Stimulated activated CD8-positive, alpha-beta memory T cell treated with anti-CD3 and anti-CD28 coated beads, Interleukin-4, amount 100 ng/mL, for 4 hours (primary cell): Measurements from ENCODE around the gene TUBGCP6.

Experiments
- DNase-seq, 2 donors: peaks; one replicate each; pipeline ENCODE4 v3.0.0-alpha.2; 2020; ENCODE audit warnings: low read depth in 2 of 2, low spot score in 1 of 2

The TUBGCP6 gene

DNA sequence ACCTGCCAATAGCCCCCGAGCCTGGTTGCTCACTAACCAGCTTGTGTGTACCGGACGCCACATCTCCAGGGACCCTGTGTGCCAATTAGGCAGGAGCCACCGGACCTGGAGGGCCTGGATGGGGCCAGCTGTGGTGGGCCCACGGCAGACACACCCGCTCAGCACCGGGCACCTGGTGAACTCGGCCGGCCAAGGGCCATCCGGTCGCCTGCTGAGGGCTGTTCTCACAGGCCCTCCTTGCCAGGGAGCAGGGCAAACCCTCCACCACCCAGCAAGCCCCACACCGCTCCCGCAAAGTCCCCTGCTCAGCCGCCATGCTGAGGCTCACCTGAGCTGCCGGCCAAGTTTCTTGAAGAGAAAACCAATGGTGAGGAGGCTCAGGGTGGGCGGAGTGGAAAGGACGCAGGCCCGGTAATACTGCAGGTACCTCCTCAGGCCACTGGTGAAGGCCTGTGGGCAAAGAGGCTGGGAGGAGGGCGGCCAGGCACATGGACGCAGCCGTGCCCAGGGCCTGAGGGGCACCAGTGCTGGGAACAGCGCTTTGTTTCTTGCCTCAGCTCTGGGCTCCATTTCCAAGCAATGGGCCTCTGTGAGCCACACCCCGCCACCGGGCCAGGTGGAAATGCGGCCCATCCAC is 17.1 kb downstream of the TUBGCP6 start:
- DNase-seq = no peak

DNA sequence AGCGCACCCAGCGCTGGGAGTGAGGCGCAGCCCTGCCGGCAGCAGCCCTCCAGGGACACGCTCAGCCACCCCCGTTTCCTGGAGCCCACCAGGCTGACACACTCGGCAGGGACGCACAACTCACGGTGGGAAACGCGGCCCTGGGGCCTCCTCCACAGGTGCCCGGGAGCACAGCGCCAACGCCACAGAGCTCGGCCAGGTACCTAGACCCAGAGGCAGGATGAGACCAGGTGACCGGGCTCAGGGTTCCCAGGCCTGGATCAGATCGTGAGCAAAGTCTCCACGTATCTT is 18.0 kb downstream of the TUBGCP6 start:
- no peak for DNase-seq

DNA sequence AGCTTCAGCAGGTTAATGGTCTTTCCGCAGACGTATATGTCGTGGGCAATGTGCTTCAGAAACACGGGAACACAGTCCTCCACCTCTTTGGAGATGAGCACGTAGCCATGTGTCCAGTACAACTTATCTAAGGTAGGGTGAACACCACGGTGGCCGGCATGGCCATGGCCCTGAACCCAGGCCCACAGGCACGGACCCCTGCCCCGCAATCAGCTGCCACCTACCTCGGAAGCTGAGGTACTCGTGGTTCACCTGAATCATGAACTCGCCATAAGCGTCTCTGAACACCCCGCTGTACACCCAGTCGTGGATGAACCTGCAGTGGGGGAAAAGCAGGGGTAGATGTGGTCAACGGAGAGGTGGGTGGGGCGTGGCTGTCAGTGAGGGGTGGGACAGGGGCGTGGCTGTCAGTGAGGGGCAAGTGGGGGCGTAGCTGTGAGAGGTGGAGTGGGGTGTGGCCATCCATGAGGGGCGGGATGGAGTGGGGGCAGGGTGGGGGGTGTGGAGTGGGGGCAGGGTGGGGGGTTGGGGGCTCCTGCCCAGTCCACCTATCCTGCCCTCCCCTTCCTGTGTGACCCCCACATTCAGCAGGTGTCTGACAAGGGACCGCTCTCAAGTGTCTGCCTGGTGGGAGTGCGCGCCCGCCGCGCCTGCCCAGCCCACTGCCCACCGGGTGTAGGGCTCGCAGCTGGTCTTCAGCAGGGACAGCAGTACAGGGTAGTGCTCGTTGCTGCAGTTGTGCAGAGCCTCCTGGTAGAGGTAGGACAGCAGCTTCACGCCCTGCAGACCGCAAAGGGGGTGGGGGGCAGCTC is 18.6 kb downstream of the TUBGCP6 start:
- no peak for DNase-seq

DNA sequence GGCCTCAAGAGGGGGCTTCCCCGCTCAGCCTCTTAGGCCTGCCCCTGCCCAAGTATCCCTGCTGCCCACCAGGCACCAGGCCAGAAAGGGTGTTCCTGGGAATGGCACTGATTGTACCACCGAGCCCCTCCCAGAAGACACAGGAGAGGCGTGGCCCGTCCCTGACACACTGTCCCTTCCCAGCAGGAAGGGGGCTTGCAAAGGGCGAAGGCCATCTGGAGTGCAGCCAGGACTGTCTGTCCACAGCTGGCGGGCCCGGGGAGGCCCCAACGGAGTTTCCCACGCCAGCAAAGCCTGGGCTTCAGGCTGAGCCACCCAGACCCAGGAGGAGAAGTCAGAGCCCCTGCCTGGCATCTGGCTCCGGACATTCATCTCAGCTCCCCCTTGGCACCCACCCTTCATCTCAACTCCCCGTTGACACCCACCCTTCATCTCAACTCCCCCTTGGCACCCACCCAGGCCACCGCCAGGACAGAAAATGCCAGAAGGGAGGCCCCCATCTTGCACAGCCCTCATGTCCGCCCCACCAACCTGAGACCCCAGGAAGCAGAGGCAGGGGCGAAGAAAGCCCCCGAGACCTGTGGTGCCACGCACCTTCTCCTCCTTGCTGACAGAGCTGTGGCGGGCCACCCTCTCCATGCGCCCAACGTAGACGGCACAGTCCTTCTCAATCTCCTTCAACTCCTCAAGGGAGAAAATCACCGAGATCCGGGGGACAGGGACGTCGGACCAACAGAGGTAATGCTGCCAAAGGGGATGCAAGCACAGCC is 19.4 kb downstream of the TUBGCP6 start:
- DNase-seq = no peak

DNA sequence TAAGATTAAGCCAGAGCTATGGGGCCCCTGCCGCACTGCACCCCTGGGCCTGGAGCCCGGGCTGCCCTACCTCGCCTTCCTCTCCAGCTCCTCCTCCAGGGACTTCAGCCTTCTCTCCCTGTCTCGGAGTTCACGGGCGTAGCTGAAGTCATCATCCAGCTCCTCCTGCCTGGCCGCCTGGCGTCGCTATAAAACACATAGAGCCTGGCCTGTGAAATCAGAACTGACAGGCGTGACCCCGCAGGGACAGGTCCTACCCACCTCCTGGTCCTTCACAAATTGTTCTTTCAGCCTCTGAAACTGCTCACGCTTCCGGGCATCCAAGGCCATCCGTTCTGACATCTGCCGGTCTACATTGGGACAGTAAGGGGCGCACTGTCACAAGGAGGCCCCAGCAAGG is 20.8 kb downstream of the TUBGCP6 start:
- no peak for DNase-seq

DNA sequence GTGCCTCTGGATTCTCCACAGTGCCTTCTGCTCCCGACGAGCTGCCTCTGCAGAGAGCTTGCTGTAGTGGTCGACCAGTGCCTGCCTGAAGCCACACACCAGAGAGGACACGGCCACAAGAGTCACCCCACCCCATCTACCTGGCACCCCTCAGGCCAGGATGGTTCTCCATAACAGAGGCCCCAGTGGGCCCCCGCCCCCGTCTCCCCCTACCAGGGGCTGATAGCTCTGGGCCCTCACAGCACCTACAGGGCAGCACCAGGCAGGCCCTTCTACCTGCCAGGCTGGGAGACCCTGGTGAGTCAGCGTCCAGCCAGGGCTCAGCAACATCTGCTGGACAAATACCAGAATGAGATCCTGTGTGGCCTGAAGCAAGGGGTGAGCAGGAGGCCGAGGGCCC is 22.3 kb downstream of the TUBGCP6 start:
- no peak for DNase-seq

DNA sequence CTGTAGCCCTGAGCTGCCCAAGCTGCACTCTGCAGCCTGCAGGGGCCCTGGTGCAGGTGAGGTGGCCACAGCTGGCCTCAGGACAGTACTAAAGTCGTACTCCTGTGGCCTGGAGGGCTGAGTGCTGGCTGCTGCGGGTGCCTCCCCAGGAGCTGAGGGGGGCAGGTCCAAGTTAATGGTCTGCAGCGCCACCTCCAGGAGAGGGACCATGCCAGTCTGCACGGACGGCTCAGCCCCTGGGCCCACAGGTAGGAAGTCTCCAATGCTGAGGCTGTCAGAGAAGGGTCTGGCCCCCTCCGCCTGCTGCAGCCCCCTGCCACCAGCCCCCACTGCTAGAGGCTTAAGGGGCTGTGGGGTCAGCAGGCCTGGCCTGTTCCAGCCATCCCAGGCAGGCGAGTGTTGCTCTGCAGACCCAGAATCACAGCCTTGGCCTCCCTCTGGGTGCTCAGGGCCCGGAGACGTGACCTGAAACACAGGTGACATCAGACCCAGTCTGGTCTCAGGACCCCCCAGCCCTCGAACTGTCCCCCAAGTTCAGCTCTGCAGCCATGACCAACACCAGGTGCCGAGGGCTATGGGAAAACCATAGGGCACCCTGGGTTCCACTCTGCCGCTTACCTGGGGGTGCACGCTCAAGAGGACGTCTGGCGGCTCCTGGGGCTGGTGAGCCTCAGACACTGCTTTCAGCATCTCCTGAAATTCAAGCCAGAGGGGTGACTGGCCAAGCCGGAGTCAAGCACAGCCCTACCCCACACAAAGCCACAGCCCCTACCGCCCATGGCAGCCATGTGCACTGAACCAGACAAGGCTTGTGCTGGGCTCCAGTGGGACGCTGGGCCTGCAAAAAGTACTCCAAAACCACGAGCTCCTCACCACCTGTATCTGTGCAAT is 23.2 kb downstream of the TUBGCP6 start:
- no peak for DNase-seq

DNA sequence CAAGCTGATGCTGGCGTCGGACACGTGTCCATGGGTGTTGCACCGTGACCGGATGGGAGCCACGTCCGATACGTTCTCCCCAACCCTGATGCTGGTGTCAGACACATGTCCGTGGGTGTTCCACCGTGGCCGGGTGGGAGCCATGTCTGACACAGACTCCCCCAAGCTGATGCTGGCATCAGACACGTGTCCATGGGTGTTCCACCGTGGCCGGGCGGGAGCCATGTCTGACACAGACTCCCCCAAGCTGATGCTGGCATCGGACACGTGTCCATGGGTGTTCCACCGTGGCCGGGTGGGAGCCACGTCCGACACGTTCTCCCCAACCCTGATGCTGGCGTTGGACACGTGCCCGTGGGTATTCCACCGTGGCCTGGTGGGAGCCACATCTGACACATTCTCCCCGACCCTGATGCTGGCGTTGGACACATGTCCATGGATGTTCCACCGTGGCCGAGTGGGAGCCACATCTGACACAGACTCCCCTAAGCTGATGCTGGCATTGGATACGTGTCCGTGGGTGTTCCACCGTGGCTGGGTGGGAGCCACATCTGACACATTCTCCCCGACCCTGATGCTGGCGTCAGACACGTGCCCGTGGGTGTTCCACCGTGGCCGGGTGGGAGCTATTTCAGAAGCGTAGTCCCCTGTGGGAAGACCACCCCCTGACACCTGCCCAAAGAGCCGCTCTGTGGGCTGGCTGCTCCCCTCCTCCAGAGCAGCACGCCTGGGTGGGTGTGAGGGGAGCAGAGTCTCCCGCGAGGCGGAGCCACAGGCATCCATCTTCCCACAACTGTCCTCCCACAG is 24.0 kb downstream of the TUBGCP6 start:
- DNase-seq = no peak

DNA sequence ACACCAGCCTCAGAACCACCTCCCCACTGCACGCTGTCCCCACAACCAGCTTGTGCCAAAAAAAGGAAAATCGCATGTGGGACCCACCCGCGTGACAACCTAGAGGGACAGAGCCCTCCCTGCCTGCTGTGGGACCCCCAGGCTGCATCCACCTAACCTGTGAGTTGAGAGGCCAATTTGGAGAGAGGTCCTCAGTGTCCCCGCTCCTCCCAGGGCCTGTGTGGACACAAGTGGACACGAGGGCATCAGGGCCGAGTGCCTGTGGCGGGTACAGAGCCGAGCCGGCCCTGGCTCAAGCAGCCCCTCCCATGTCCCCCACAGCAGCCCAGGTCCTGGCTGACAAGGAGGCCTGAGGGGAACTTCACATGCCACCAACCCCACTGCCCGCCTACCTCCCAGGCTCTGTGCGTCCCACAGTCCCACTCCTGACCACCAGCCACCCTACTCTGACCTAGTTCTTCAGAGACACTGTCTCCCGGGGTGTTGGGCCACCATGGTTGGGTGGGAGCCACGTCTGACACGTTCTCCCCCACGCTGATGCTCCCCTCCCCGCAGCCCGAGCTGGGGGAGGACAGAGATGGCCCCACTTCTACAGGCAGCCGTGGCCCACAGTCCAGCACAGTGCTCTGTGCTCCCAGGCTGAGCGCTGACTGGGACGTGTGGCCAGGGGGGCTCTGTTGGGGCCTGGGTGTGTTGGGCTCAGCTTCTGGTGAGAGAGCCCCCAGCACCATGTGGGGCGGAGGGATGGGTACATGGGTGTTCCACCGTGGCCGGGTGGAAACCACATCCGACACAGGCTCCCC is 24.8 kb downstream of the TUBGCP6 start:
- DNase-seq = no peak

DNA sequence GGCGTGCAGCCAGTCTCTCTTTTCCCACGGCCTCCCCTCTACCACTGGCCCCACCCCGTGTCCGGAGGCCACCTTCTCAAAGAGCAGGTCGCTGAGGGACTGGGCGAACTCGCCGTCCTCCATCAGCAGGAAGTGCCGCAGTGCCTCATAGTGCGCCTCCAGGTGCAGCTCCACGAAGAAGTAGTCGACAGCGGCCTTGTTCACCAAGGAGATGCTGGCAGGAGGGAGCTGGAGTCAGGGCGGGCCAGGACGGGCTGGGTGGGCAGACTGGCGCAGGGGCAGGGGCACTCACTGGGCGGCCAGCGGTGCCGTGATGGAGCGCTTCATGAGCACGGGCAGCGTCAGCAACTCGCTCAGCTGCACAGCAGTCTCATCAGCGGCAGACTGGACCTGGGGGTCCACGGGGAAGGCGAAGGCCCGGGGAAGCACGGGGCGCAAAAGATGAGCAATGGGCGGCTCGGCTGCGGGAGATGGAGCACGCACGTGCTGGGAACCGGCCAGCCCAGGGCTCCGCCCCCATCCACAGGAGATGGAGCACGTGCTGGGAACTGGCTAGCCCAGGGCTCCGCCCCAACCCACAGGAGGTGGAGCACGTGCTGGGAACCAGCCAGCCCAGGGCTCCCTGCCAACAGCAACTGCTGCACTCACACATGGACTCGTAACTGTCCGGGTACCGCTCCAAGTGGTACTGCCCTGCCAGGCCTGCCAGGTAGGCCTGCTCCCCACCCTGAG is 25.7 kb downstream of the TUBGCP6 start:
- DNase-seq = no peak

DNA sequence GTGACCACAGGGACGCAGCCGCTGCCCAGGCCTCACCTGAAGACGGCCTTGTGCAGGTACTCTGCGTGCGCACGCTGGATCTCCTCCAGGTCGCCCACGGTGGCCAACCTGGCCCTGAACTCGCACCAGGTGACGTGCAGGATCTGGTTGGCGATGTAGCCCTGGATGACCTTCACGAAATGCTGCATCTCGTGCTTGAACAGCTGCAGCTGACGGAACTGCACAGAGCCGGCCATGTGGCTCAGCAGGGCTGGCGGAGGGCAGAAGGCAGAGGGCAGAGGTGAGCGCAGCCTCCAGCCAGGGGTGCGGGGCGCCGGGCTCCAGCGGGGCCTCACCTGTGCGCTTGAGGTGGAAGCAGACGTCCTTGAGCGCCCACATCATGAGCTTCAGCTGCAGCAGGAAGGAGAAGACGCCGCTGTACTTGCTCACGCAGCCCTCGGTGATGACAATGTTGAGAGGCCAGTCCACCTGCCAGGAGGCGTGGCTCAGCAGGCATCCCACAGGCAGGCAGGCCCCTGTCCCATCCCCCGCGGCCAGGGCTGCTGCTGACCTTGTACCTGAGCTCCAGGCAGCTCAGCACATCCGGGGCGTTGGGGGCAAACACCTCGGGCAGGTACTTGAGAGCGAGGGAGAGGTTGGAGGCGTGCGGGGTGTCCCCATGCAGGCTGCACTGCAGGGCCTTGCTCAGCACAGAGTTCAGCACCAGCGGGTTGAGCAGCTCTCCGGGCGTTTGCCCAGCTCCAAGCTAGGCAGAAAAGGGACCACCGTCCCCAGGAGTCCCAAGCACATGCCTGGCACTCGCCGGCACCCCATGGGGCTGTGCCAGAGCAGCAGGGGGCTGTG is 26.4 kb downstream of the TUBGCP6 start:
- no peak for DNase-seq

DNA sequence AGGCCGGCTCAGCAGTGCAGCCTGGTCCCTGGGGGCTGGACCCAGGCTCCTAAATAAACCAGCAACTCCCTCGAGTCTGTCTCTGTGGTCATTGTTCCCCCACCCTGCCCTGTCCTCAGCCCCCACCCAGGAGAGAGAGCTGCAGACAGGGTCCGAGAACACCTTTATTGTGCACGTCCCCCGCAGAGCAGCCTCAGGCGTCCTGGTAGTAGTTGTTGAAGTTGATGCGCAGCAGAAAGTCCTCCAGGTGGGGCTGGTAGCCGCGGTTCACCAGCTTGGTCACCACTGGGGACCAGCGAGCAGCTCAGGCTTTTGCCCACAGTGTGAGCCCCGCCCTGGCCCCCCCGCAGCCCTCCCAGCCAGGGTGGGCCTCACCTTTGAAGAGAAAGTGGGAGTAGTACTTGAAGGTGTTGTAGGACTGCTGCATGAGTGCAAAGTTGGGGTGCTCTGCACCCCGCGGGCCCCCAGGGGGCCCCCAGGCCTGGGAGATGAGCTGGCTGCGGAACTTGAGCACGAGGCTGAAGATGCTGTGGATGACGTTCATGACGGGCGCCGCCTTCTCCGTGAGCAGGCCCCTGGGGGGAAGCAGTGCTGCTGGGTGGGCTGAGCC is 27.2 kb downstream of the TUBGCP6 start:
- DNase-seq = no peak

DNA sequence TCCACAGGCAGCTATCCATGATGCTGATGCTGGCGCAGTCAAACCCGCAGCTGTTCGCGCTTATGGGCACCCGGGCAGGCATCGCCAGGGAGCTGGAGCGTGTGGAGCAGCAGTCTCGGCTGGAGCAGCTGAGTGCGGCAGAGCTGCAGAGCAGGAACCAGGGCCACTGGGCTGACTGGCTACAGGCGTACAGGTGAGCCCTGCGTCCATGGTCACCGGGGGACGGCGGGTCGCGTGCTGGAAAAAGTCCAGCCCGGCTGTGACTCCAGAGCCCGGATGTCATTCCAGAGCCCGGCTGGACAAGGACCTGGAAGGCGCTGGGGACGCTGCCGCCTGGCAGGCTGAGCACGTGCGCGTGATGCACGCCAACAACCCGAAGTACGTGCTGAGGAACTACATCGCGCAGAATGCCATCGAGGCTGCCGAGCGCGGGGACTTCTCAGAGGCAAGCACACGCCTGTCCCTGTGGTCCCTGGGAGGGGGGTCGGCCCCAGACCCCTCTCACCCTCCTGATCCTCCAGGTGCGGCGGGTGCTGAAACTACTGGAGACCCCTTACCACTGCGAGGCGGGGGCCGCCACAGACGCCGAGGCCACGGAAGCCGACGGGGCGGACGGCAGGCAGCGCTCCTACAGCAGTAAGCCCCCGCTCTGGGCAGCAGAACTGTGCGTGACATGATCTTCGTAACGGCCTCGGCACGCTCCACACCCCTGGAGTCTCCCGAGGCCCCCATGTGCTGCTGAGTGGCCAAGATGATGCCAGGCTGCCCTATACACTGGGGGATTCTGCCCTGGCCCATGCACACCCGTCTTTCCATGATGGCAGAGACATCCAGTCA is 27.9 kb downstream of the TUBGCP6 start:
- DNase-seq = no peak

DNA sequence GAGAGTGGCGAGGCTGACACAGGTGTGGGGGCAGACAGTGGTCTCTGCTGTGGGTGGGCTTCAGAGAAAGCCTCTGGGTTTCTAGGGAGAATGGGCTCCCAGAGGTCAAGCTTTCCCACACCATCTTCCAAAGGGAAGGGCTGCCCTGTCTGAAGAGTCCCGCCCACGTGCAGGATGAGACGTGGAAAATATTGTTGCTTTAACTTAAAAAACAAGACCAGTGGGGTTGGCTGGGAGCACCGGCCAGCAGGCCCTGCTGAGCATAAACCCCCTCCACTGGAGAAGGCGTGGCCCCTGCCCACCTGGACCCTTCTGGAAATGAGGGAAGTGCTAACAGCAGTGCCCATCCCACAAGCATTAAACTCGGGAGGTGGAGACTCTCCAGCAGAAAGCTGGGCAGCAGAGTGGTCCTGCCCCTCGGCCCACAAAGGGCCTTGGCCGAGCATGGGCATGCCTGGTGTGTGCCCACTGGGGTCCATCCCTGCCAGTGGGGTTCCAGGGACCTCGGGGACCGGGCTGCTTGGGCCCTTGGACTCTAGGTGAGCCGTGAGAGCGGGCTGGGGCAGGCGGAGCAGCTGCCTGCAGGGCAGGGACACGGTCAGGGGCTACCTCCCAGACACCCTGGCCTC is 28.7 kb downstream of the TUBGCP6 start:
- DNase-seq = no peak

DNA sequence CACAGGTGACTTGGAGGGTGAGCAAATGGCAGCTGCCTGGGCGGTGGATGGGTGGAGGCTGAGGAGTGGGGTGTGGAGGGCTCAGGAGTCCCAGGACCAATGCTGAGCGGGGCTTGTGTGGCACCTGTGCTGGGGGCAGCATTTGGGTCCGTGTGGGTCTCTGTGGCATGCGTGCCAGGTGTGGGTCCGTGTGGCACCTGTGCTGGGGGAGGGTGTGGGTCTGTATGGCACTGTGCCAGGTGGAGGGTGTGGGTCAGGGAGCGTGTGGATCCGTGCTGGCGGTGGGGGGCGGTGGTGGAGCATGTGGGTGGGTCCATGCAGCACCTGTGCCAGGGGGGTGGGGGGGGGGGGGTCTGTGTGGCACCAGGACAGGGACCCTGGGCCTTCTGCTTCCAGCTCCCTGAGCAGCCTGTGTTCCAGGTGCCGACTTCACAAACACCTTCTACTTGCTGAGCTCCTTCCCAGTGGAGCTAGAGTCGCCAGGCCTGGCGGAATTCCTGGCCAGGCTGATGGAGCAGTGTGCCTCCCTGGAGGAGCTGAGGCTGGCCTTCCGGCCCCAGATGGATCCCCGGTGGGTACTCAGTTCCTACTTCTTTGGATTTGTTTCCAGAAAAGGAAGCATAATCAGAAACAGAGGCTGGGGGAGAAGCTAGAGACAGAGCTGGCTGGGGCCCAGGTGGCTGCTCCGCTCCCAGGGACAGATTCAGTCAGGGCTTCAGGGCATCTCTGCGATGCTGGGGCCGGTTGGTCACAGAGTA is 29.3 kb downstream of the TUBGCP6 start:
- DNase-seq = no peak

DNA sequence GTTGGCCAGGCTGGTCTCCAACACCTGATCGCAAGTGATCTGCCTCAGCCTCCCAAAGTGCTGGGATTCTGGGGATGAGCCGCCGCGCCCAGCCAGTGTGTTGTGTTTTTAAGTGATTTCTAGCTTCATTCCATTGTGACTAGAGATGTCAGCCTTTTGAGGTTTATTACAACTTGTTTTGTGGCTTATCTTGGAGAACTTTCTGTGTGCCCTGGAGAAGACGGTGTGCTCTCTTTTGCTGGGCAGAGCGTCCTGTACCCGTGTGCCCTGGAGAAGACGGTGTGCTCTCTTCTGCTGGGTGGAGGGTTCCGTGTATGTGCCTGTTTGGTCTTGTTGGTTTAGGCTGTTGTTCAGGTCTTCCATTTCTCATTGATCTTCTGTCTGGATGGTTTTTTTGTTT is 31.6 kb downstream of the TUBGCP6 start:
- no peak for DNase-seq
